ENCODE results near the gene TMCC3.

Gene TMCC3

GRCh38 chr12:94636462-94637085 lies 13.8 kb downstream of the TMCC3 start:
- TF ChIP-seq CTCF (IDR thresholded peaks at IDR 0.05; ENCODE audit: extremely low read depth, missing control alignments) = no peak
- DNase-seq (ENCODE audit: low spot score) = no peak

DNA sequence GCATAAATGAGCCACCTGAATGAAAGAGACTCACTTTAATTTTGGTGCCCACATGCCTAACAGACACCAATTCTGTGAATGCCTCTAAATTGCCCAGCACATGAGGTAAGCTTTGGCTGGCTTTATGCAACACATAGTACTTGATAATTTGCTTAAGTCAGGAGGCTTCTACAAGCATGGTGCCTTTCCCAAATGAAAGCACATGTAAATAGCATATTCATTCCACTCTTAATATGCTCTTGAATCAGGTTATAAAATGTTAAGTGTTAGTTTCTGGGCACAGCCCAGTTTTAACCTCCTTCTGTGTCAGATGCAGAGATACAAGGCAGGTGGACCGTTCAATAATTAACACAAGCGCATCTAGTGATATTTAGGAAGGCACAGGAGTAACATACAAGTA lies 15.6 kb downstream of the TMCC3 start:
- TF ChIP-seq CTCF (IDR thresholded peaks at IDR 0.05; ENCODE audit: extremely low read depth, missing control alignments) = no peak
- DNase-seq (ENCODE audit: low spot score) = no peak

GRCh38 chr12:94633401-94633800 lies 17.0 kb downstream of the TMCC3 start:
- DNase-seq (ENCODE audit: low spot score) = no peak
- TF ChIP-seq CTCF (IDR thresholded peaks at IDR 0.05; ENCODE audit: extremely low read depth, missing control alignments) = no peak

DNA sequence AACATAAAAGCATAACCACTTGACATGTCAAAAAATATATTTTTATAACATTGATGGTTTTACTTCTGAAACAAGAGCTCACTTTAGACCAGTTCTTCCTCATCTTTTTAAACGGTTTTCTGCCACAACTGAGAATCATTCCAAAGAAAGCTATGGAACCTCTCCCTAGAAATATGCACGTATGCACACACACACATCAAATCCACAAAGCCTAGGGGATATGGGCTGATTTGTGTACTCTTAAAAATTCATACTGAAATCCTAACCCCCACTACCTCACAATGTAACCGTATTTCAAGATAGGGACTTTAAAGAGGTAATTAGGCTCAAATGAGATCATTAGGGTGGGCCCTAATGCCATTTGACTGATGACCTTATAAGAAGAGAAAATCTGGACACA lies 19.3 kb downstream of the TMCC3 start:
- DNase-seq (ENCODE audit: low spot score) = no peak

DNA sequence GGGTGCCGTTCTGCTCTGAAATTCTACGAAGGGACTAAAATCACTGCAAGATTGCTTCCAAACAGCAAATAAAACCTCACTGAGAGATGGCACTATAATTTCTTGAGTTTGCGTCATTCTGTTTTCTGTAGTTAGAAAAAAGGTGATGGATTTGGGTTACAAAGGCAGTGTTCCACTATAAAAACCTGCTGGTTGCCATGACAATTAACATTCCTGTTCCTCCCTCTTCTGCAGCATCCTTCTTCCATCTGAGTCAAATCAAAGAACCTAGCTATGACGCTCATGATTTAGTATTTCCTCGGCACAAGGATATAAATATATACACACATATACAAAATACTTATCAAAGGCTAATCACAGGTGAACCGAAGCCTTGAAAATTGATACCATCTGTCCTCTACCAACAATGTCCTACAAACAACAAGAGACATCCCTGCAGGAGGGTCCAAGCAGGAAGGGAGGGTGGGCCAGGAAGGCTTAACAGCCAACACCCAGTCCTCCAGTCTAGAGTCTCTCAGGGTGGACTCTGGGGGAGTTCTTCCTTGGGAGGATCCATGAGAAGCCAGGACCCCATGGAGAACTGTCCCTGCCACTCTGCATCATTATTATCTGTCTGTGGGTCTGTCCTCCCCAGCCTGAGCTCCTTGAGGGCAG lies 21.4 kb downstream of the TMCC3 start:
- TF ChIP-seq CTCF (IDR thresholded peaks at IDR 0.05; ENCODE audit: extremely low read depth, missing control alignments) = no peak
- no peak for DNase-seq (ENCODE audit: low spot score)

More for the DNA sequence above, 19.3 kb downstream of the TMCC3 start:
- no peak for TF ChIP-seq CTCF (IDR thresholded peaks at IDR 0.05; ENCODE audit: extremely low read depth, missing control alignments)

- TF ChIP-seq CTCF (IDR thresholded peaks at IDR 0.05; ENCODE audit: extremely low read depth, missing control alignments) = no peak
- DNase-seq (ENCODE audit: low spot score) = no peak
These were observed 22.0 kb downstream of the TMCC3 start for GRCh38 chr12:94628369-94628768.

- no peak for DNase-seq (ENCODE audit: low spot score)
- TF ChIP-seq CTCF (IDR thresholded peaks at IDR 0.05; ENCODE audit: extremely low read depth, missing control alignments) = no peak
These were observed 24.8 kb downstream of the TMCC3 start for GRCh38 chr12:94625531-94625930.

All from GM20000 (cell line).